CD4-positive, CD25-positive, alpha-beta regulatory T cell (primary cell): ENCODE data around the gene ACVR1C. TPM values are rescaled to one million over a fixed set of nuclear protein-coding genes. Genes with fewer than 3 reads are reported as not detected.
"Not testable (repeated sequence)": the region's sequence is repeated elsewhere in the genome, so short reads cannot be mapped to it uniquely, and the experiment has no call there.

Experiments
- ATAC-seq, 2 donors: fragments of 150-1000 bp; cut with Tn5 transposase; one replicate each; pipeline ENCODE4 v1.10.0; 2021; ENCODE audit warnings: low read depth in 2 of 2, moderate number of reproducible peaks in 2 of 2, moderate library complexity in 1 of 2
- DNase-seq, 3 donors: peaks; one replicate each; pipeline versions ENCODE4 v3.0.0 to v3.0.0-alpha.2; 2012 to 2022; ENCODE audit warnings: mixed read lengths in 1 of 3
- H3K27ac ChIP-seq: one replicate; pipeline ENCODE4 v1.7.0; 2013; ENCODE audit warnings: mild to moderate bottlenecking, low read length; ENCODE audit not compliant: insufficient read depth, poor library complexity, severe bottlenecking
- H3K27me3 ChIP-seq: one replicate; pipeline ENCODE4 v1.7.0; 2013; ENCODE audit warnings: low read length; ENCODE audit not compliant: control insufficient read depth, insufficient read depth
- H3K36me3 ChIP-seq: one replicate; pipeline ENCODE4 v1.7.0; 2013; ENCODE audit warnings: mild to moderate bottlenecking, low read length, moderate library complexity; ENCODE audit not compliant: control insufficient read depth, insufficient read depth
- H3K4me1 ChIP-seq: 2 replicates; pipeline ENCODE4 v1.7.0; 2013; ENCODE audit warnings: mild to moderate bottlenecking, low read length; ENCODE audit not compliant: insufficient read depth, control insufficient read depth, poor library complexity, severe bottlenecking
- H3K4me3 ChIP-seq: one replicate; pipeline ENCODE4 v1.7.0; 2013; ENCODE audit warnings: low read depth, mild to moderate bottlenecking, low read length, moderate library complexity
- H3K9me3 ChIP-seq, 2 experiments: 1 replicate in 1 of 2; 2 replicates in 1 of 2; pipeline ENCODE4 v1.7.0; 2013; ENCODE audit warnings: low read length in 2 of 2, mild to moderate bottlenecking in 1 of 2, moderate library complexity in 1 of 2; ENCODE audit not compliant: control insufficient read depth in 2 of 2
- H3K27ac Mint-ChIP-seq, 3 donors: one replicate each; pipeline ENCODE4 v1.8.0; 2020 to 2022; ENCODE audit warnings: mild to moderate bottlenecking in 3 of 3, mixed read lengths in 3 of 3, moderate library complexity in 2 of 3
- H3K27me3 Mint-ChIP-seq: one replicate; pipeline ENCODE4 v1.8.0; 2022; ENCODE audit warnings: mild to moderate bottlenecking, mixed read lengths
- H3K36me3 Mint-ChIP-seq: one replicate; pipeline ENCODE4 v1.8.0; 2020; ENCODE audit warnings: mixed read lengths
- H3K4me1 Mint-ChIP-seq, 4 donors: one replicate each; pipeline ENCODE4 v1.8.0; 2020 to 2022; ENCODE audit warnings: mixed read lengths in 4 of 4, mild to moderate bottlenecking in 1 of 4
- H3K4me3 Mint-ChIP-seq, 4 donors: one replicate each; pipeline ENCODE4 v1.8.0; 2020 to 2022; ENCODE audit warnings: mild to moderate bottlenecking in 4 of 4, mixed read lengths in 4 of 4, moderate library complexity in 3 of 4
- H3K9me3 Mint-ChIP-seq, 7 donors: one replicate each; pipeline ENCODE4 v1.8.0; 2020 to 2022; ENCODE audit warnings: mixed read lengths in 7 of 7, mild to moderate bottlenecking in 3 of 7, moderate library complexity in 2 of 7
- polyA plus RNA-seq, 4 donors: library from polyadenylated mRNA; unstranded; fragments of 300-500 nt; fragmentation: Illumina TruSeq; gene quantifications; one replicate each; pipeline ENCODE4 v1.2.3, GENCODE V29; 2021
- total RNA-seq: library from RNA; stranded (reverse); gene quantifications from one replicate; pipeline ENCODE4 v1.2.3, GENCODE V29; 2022

ACVR1C gene
- total and polyA plus RNA-seq, 5 donors from 2014 or later, result 0.05 to 1.1 (median 0.59) TPM

GRCh38 chr2:157572725-157573124, 55.9 kb downstream of the ACVR1C start:
- Mint-ChIP-seq H3K36me3 (no peaks in the 10 kb centered on the region), H3K27ac (no peak overlapping the region), H3K27me3 (peaks cover 8% of the 10 kb centered on the region), H3K4me3 (no peak overlapping the region), H3K9me3 (peaks cover 0 to 1% (median 0%) of the 10 kb centered on the region in 7 donors), H3K4me1 (peaks cover 0 to 3% (median 0%) of the 10 kb centered on the region in 4 donors)
- H3K4me3 ChIP-seq, result no peak overlapping the region
- H3K9me3 ChIP-seq, result no peaks in the 10 kb centered on the region
- no peaks in the 10 kb centered on the region for H3K4me1 ChIP-seq
- H3K27ac ChIP-seq, result no peak overlapping the region
- DNase-seq (peak in 1 of 3 donors; percentile 38), ATAC-seq (peak in 1 of 2 donors; percentile 42)
- no peaks in the 10 kb centered on the region for H3K36me3 ChIP-seq
- H3K27me3 ChIP-seq, result no peaks in the 10 kb centered on the region

GRCh38 chr2:157566623-157567022, 62.0 kb downstream of the ACVR1C start:
- ATAC-seq, H3K27me3 ChIP-seq, H3K27me3 Mint-ChIP-seq, H3K36me3 Mint-ChIP-seq, H3K4me3 ChIP-seq, H3K27ac Mint-ChIP-seq, H3K27ac ChIP-seq, H3K9me3 ChIP-seq, DNase-seq, H3K9me3 Mint-ChIP-seq, H3K4me1 ChIP-seq, H3K4me1 Mint-ChIP-seq, H3K4me3 Mint-ChIP-seq, H3K36me3 ChIP-seq: not testable (repeated sequence)

DNA sequence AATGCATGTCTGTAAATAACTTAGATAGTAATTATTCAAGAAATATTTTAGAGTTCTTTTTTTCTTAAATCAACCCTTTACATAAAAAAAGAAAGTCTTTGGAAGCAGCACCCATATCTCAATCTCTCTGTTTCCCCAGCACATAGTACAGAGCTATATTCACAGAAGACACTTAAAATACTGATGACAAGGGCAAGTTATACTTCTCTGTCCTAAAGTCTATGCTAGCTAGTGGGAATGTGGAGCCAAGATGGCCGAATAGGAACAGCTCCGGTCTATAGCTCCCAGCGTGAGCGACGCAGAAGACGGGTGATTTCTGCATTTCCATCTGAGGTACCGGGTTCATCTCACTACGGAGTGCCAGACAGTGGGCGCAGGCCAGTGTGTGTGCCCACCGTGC, 62.6 kb downstream of the ACVR1C start:
- not testable (repeated sequence) for DNase-seq, H3K4me1 ChIP-seq, H3K4me3 Mint-ChIP-seq, H3K27ac ChIP-seq, H3K36me3 ChIP-seq, H3K27me3 ChIP-seq, H3K27me3 Mint-ChIP-seq, H3K27ac Mint-ChIP-seq, H3K9me3 Mint-ChIP-seq, H3K9me3 ChIP-seq, H3K4me3 ChIP-seq, H3K4me1 Mint-ChIP-seq, ATAC-seq, H3K36me3 Mint-ChIP-seq

DNA sequence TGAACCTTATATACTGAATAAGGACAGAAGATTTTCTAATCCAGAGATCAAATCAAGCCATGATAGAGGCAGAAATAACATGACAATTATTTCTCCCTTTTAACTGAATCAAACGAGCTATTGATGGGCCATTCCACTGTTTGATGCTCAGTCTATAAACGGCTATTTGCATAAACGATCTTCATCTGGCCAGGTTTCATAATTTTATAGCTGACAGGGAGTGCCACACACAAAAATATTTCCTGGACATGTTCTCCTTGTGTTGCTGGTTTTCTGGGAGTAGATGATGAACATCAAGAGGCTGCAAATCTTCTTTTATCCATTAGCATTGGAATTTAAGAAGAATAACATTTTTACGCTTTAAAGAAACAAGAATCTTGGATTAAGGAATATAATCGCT, 63.1 kb downstream of the ACVR1C start:
- H3K36me3 ChIP-seq, result no peaks in the 10 kb centered on the region
- no peak for ATAC-seq
- DNase-seq, result no peak
- Mint-ChIP-seq H3K4me3 (no peak overlapping the region), H3K27ac (no peak overlapping the region), H3K36me3 (no peaks in the 10 kb centered on the region), H3K27me3 (peaks cover 10% of the 10 kb centered on the region), H3K9me3 (peaks cover 0 to 2% (median 0%) of the 10 kb centered on the region in 7 donors), H3K4me1 (peaks cover 0 to 8% (median 2%) of the 10 kb centered on the region in 4 donors)
- no peaks in the 10 kb centered on the region for H3K9me3 ChIP-seq
- H3K4me3 ChIP-seq, result no peak overlapping the region
- no peak overlapping the region for H3K27ac ChIP-seq
- no peaks in the 10 kb centered on the region for H3K4me1 ChIP-seq
- no peaks in the 10 kb centered on the region for H3K27me3 ChIP-seq

DNA sequence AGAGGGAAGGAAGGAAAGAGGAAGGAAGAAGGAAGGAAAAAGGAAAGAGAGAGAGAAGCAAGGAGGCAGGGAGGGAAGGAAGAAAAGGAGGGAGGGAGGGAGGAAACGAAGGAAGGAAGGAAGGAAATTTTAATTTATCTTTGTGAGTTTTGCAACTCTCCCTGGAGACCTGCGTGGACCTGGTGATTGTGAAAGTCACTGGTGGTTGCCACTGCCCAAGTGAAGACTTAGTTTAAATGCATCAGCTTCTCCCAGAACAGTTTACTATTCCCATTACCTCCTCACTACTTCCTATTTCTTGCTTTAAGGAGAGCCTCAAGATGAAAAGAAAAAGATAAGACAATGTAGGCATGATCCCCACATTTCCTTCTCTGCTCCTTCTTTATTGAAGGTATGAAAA, 68.8 kb downstream of the ACVR1C start:
- DNase-seq (no peak), ATAC-seq (no peak)
- Mint-ChIP-seq H3K4me1 (peaks cover 9 to 27% (median 18%) of the 10 kb centered on the region in 4 donors), H3K9me3 (peaks cover 0 to 2% (median 0%) of the 10 kb centered on the region in 7 donors), H3K27ac (no peak overlapping the region), H3K4me3 (no peak overlapping the region), H3K27me3 (peaks cover 10% of the 10 kb centered on the region), H3K36me3 (no peaks in the 10 kb centered on the region)
- no peaks in the 10 kb centered on the region for H3K36me3 ChIP-seq
- H3K27ac ChIP-seq, result no peak overlapping the region
- no peak overlapping the region for H3K4me3 ChIP-seq
- no peaks in the 10 kb centered on the region for H3K4me1 ChIP-seq
- H3K9me3 ChIP-seq, result no peaks in the 10 kb centered on the region
- H3K27me3 ChIP-seq, result no peaks in the 10 kb centered on the region

DNA sequence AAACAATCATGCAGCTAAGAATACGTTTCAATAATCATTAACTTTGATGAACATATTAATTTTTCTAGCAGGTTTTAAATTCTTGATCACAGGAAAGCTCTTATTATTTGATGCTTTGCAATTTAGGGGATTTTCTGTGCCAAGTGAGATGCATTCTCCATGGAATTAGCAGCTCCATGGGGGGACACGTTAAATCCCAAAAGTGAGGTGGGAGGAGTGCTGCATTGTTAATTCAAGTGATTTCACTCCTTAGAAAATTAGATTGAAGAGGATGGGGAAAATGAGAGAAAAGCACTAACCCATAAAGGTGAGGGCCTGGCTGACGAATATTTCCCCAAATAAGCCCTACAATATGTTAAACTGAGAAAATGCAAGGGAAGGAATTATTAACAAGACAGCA, 69.2 kb downstream of the ACVR1C start:
- no peaks in the 10 kb centered on the region for H3K4me1 ChIP-seq
- Mint-ChIP-seq H3K36me3 (no peaks in the 10 kb centered on the region), H3K4me3 (no peak overlapping the region), H3K4me1 (peaks cover 9 to 27% (median 18%) of the 10 kb centered on the region in 4 donors), H3K9me3 (peaks cover 0 to 2% (median 0%) of the 10 kb centered on the region in 7 donors), H3K27me3 (peaks cover 10% of the 10 kb centered on the region), H3K27ac (no peak overlapping the region)
- no peak overlapping the region for H3K4me3 ChIP-seq
- H3K9me3 ChIP-seq, result no peaks in the 10 kb centered on the region
- H3K27me3 ChIP-seq, result no peaks in the 10 kb centered on the region
- DNase-seq, result no peak
- no peak overlapping the region for H3K27ac ChIP-seq
- ATAC-seq, result no peak
- H3K36me3 ChIP-seq, result no peaks in the 10 kb centered on the region

- Histone ChIP-seq H3K4me3 (no peak overlapping the region), H3K27me3 (no peaks in the 10 kb centered on the region), H3K36me3 (no peaks in the 10 kb centered on the region), H3K9me3 (no peaks in the 10 kb centered on the region), H3K4me1 (no peaks in the 10 kb centered on the region), H3K27ac (no peak overlapping the region)
- ATAC-seq (no peak), DNase-seq (no peak)
- peaks cover 9 to 27% (median 18%) of the 10 kb centered on the region in 4 donors for H3K4me1 Mint-ChIP-seq
- H3K36me3 Mint-ChIP-seq, result no peaks in the 10 kb centered on the region
- H3K27ac Mint-ChIP-seq, result no peak overlapping the region
- H3K27me3 Mint-ChIP-seq, result peaks cover 10% of the 10 kb centered on the region
- H3K9me3 Mint-ChIP-seq, result peaks cover 0 to 2% (median 0%) of the 10 kb centered on the region in 7 donors
- no peak overlapping the region for H3K4me3 Mint-ChIP-seq
Measured at GRCh38 chr2:157559061-157559460, 69.6 kb downstream of the ACVR1C start.

GRCh38 chr2:157557770-157558169, 70.9 kb downstream of the ACVR1C start:
- no peak overlapping the region for H3K4me3 ChIP-seq
- Mint-ChIP-seq H3K4me3 (peak overlapping the region in 1 of 4 donors; percentile 55), H3K36me3 (no peaks in the 10 kb centered on the region), H3K4me1 (peaks cover 9 to 22% (median 16%) of the 10 kb centered on the region in 4 donors), H3K9me3 (peaks cover 0 to 1% (median 0%) of the 10 kb centered on the region in 7 donors), H3K27me3 (peaks cover 7% of the 10 kb centered on the region), H3K27ac (peak overlapping the region in 2 of 3 donors; percentile 44 to 64)
- no peaks in the 10 kb centered on the region for H3K36me3 ChIP-seq
- no peaks in the 10 kb centered on the region for H3K27me3 ChIP-seq
- ATAC-seq (no peak), DNase-seq (peak in 1 of 3 donors; percentile 20)
- H3K27ac ChIP-seq, result no peak overlapping the region
- no peaks in the 10 kb centered on the region for H3K4me1 ChIP-seq
- no peaks in the 10 kb centered on the region for H3K9me3 ChIP-seq
